ENCODE data around the gene CALN1. TPM values are rescaled to one million over a fixed set of nuclear protein-coding genes. Genes with fewer than 3 reads are reported as not detected.

The CALN1 gene
- total and polyA plus RNA-seq, 12 donors = not detected

DNA sequence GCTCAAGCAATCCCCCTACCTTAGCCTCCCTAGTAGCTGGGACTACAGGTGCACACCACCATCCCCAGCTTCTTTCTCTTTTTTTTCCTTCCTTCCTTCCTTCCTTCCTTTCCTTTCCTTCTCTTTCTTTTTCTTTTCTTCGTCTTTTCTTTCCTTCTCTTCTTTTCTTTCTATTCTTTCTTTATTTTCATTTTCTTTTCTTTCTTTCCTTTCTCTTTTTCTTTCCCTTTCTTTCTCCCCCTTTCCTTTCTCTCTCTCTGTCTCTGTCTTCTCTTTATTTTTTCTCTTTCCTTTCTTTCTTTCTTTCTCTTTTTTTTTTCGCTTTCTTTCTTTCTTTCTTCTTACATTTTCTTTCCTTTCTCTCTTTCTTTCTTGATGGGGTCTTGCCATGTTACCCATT lies 658.9 kb downstream of the CALN1 start:
- Histone ChIP-seq H3K4me1 (peaks cover 0 to 6% (median 0%) of the 10 kb centered on the region in 9 donors), H3K4me3 (no peak overlapping the region), H3K27me3 (peaks cover 0 to 45% (median 32%) of the 10 kb centered on the region in 7 donors), H3K27ac (no peak overlapping the region), H3K9me3 (peaks cover 0 to 26% (median 0%) of the 10 kb centered on the region in 11 donors), H3K36me3 (no peaks in the 10 kb centered on the region)
- TF ChIP-seq, protein P1, sequence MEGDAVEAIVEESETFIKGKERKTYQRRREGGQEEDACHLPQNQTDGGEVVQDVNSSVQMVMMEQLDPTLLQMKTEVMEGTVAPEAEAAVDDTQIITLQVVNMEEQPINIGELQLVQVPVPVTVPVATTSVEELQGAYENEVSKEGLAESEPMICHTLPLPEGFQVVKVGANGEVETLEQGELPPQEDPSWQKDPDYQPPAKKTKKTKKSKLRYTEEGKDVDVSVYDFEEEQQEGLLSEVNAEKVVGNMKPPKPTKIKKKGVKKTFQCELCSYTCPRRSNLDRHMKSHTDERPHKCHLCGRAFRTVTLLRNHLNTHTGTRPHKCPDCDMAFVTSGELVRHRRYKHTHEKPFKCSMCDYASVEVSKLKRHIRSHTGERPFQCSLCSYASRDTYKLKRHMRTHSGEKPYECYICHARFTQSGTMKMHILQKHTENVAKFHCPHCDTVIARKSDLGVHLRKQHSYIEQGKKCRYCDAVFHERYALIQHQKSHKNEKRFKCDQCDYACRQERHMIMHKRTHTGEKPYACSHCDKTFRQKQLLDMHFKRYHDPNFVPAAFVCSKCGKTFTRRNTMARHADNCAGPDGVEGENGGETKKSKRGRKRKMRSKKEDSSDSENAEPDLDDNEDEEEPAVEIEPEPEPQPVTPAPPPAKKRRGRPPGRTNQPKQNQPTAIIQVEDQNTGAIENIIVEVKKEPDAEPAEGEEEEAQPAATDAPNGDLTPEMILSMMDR (IDR thresholded peaks at IDR 0.05) = no peak
- DNase-seq = no peak
- no peak for ATAC-seq
- WGBS, 2 donors = 90 to 96% methylated on average over 2 of the region's 2 CpGs
- intact Hi-C loops (cut with DNase I) = loop anchor here in 6 of 10 donors (5.0 to 10.0 kb wide), 4 partner anchors 739 to 882 kb away; no protein-coding TSS in a partner anchor

GRCh38 chr7:71752171-71752935 lies 659.8 kb downstream of the CALN1 start:
- H3K4me3 ChIP-seq = no peak overlapping the region
- peaks cover 0 to 6% (median 0%) of the 10 kb centered on the region in 9 donors for H3K4me1 ChIP-seq
- WGBS, 2 donors = 14 to 15% methylated on average over 43 of the region's 43 CpGs
- intact Hi-C loops (cut with DNase I) = loop anchor here in 6 of 10 donors (5.0 to 10.0 kb wide), 4 partner anchors 740 to 882 kb away; no protein-coding TSS in a partner anchor
- peak; percentile 19 to 59 for DNase-seq
- peaks cover 0 to 19% (median 0%) of the 10 kb centered on the region in 11 donors for H3K9me3 ChIP-seq
- H3K36me3 ChIP-seq = no peaks in the 10 kb centered on the region
- TF ChIP-seq, protein P1 (IDR thresholded peaks at IDR 0.05) = peak; percentile 28 to 73 (median 63)
- peak; percentile 67 to 88 (median 72) for ATAC-seq
- no peak overlapping the region for H3K27ac ChIP-seq
- peaks cover 0 to 45% (median 32%) of the 10 kb centered on the region in 7 donors for H3K27me3 ChIP-seq

DNA sequence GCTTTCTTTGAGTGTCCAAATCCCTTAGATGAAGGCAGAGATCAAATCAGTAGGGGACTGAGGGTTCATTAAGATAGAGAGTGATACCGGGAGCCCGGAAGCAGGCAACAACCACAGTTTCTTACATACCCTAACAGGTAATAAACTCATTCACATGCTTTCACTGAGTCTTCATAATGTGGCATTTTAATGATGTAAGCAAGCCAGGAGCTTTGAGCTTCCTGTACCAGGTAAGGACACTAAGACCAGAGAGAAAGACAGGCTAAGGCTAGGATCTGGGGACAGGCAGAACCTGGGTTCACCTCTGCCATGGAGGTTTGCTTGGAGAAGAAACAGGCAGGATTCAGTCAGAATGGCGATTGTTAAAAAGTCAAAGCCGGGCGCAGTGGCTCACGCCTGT lies 661.8 kb downstream of the CALN1 start:
- peaks cover 0 to 6% (median 0%) of the 10 kb centered on the region in 9 donors for H3K4me1 ChIP-seq
- intact Hi-C loops (cut with DNase I) = loop anchor here in 6 of 10 donors (5.0 to 10.0 kb wide), 4 partner anchors 742 to 885 kb away; no protein-coding TSS in a partner anchor
- no peak overlapping the region for H3K27ac ChIP-seq
- no peak overlapping the region for H3K4me3 ChIP-seq
- no peaks in the 10 kb centered on the region for H3K36me3 ChIP-seq
- peaks cover 0 to 14% (median 0%) of the 10 kb centered on the region in 11 donors for H3K9me3 ChIP-seq
- H3K27me3 ChIP-seq = peaks cover 0 to 43% (median 32%) of the 10 kb centered on the region in 7 donors
- ATAC-seq (no peak), DNase-seq (no peak)
- 93 to 96% methylated on average over 6 of the region's 6 CpGs for WGBS, 2 donors
- TF ChIP-seq, protein P1 (IDR thresholded peaks at IDR 0.05) = no peak

DNA sequence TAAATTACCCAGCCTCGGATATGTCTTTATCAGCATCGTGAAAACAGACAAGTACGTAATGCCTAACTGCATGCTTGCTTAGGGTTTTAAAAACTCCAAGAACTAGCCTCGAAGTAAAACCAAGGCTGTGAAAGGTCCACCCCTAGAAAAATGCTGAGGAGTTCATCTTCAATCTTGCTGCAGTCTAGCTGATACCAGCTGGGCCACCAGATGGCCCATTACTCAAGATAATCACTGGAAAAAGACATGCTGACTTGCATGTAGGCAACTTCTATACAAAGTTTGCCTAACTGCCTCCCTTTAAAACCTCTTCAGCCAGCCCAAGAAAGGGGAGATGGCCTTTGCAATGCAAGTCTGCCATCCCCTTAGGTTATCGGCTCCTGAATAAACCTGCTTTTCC lies 666.1 kb downstream of the CALN1 start:
- no peak for DNase-seq
- H3K36me3 ChIP-seq = no peaks in the 10 kb centered on the region
- H3K27ac ChIP-seq = no peak overlapping the region
- peaks cover 0 to 12% (median 4%) of the 10 kb centered on the region in 7 donors for H3K27me3 ChIP-seq
- intact Hi-C loops (cut with DNase I) = no loop called here
- H3K9me3 ChIP-seq = peaks cover 0 to 16% (median 0%) of the 10 kb centered on the region in 11 donors
- ATAC-seq = no peak
- 76 to 80% methylated on average over 5 of the region's 5 CpGs for WGBS, 2 donors
- no peak overlapping the region for H3K4me3 ChIP-seq
- TF ChIP-seq, protein P1 (IDR thresholded peaks at IDR 0.05) = no peak
- no peaks in the 10 kb centered on the region for H3K4me1 ChIP-seq

Measured in heart right ventricle (tissue), 16 donors.